Motor neuron (in vitro differentiated cells): ENCODE measurements around the gene KMT2A. TPM values are rescaled to one million over a fixed set of nuclear protein-coding genes. Genes with fewer than 3 reads are reported as not detected.
"Not testable (repeated sequence)": the region's sequence is repeated elsewhere in the genome, so short reads cannot be mapped to it uniquely, and the experiment has no call there.

Source experiments
- ATAC-seq, 8 experiments: fragments of 200-7000 bp; cut with Tn5 transposase; replicated peaks in 6 of 8; 2 replicates each; pipeline ENCODE4 v1.8.0; 2021; ENCODE audit warnings: mild to moderate bottlenecking in 8 of 8, moderate library complexity in 8 of 8
- H3K27ac ChIP-seq, 2 donors: fragments of 250-450 bp; sonication (Bioruptor Pico); 2 replicates each; pipeline ENCODE4 v1.9.0; 2021; ENCODE audit warnings: antibody characterized with exemption in 2 of 2, mild to moderate bottlenecking in 2 of 2, moderate library complexity in 1 of 2
- H3K4me1 ChIP-seq, 2 donors: fragments of 250-450 bp; sonication (Bioruptor Pico); replicated peaks in 1 of 2; 2 replicates each; pipeline ENCODE4 v1.6.1; 2021; ENCODE audit warnings: antibody characterized with exemption in 2 of 2, mild to moderate bottlenecking in 2 of 2, moderate library complexity in 1 of 2
- H3K4me3 ChIP-seq, 5 donors: fragments of 250-450 bp; sonication (Bioruptor Pico); 2 replicates each; pipeline ENCODE4 v1.9.0; 2021; ENCODE audit warnings: antibody characterized with exemption in 5 of 5, mild to moderate bottlenecking in 5 of 5, moderate library complexity in 4 of 5
- WGBS, 10 experiments: fragments of 450-650 bp; shearing (Covaris generic); methylation state at CpG; one replicate each; pipeline ENCODE4 v1.0.0; 2022; 5-methylcytosine and 5-hydroxymethylcytosine counted together
- in situ Hi-C, 9 experiments: fragments of 400-800 bp; cut with MboI; loops; one replicate each; pipeline ENCODE4 v1.15.0; 2021; ENCODE audit warnings: low sequenced_read_pairs in 9 of 9, low pct_unique_long_range_greater_than_20kb in 2 of 9; ENCODE audit not compliant: unreplicated experiment in 9 of 9
- total RNA-seq, 8 experiments: library from RNA; unstranded; fragments of 300-600 nt; gene quantifications; 2 replicates each; pipeline versions ENCODE4 v1.2.3 to v1.2.4, GENCODE V29; 2022

KMT2A gene
- total RNA-seq, 8 experiments from 2014 or later: 23.2 to 70.5 (median 47.6) TPM

- in situ Hi-C loops: no loop called here
- ATAC-seq: no peak
- Histone ChIP-seq H3K4me3 (no peak overlapping the region), H3K27ac (no peak overlapping the region), H3K4me1 (no peaks in the 10 kb centered on the region)
- 60 to 92% (median 79%) methylated on average over 1 to 8 of the region's 8 CpGs for WGBS, 10 experiments
Observed at GRCh38 chr11:118415062-118415738, 21.1 kb upstream of the KMT2A start.

GRCh38 chr11:118415739-118416068 lies 20.6 kb upstream of the KMT2A start:
- no peak overlapping the region for H3K27ac ChIP-seq
- H3K4me3 ChIP-seq: no peak overlapping the region
- H3K4me1 ChIP-seq: no peaks in the 10 kb centered on the region
- in situ Hi-C loops: no loop called here
- ATAC-seq: peak in 6 of 8 experiments; percentile 23 to 99 (median 59)

GRCh38 chr11:118416900-118417299 lies 19.4 kb upstream of the KMT2A start:
- H3K27ac ChIP-seq, in situ Hi-C loops, ATAC-seq, H3K4me1 ChIP-seq, H3K4me3 ChIP-seq: not testable (repeated sequence)

- 20 to 100% (median 78%) methylated on average over 1 to 4 of the region's 4 CpGs for WGBS, 10 experiments
Observed at GRCh38 chr11:118417801-118418200, 18.5 kb upstream of the KMT2A start.

GRCh38 chr11:118418766-118419165 lies 17.5 kb upstream of the KMT2A start:
- no peak overlapping the region for H3K4me3 ChIP-seq
- 73 to 93% (median 85%) methylated on average over 1 to 5 of the region's 5 CpGs for WGBS, 10 experiments
- H3K4me1 ChIP-seq: no peaks in the 10 kb centered on the region
- no peak overlapping the region for H3K27ac ChIP-seq
- in situ Hi-C loops: no loop called here
- ATAC-seq: no peak

More at GRCh38 chr11:118417801-118418200, 18.5 kb upstream of the KMT2A start:
- no peak for ATAC-seq
- H3K27ac ChIP-seq: no peak overlapping the region
- in situ Hi-C loops: no loop called here
- H3K4me3 ChIP-seq: no peak overlapping the region
- no peaks in the 10 kb centered on the region for H3K4me1 ChIP-seq

- Histone ChIP-seq H3K4me3 (no peak overlapping the region), H3K4me1 (no peaks in the 10 kb centered on the region), H3K27ac (no peak overlapping the region)
- no peak for ATAC-seq
- WGBS, 10 experiments: 0 to 29% (median 4%) methylated on average over 1 of the region's 1 CpG; no CpG with 5 or more reads in 2 of the 10 experiments
- in situ Hi-C loops: no loop called here
Observed at GRCh38 chr11:118427707-118428106, 8.6 kb upstream of the KMT2A start.

- Histone ChIP-seq H3K27ac (no peak overlapping the region), H3K4me3 (no peak overlapping the region), H3K4me1 (peaks cover 3 to 4% of the 10 kb centered on the region in 2 donors)
- ATAC-seq: no peak
- 67 to 100% (median 86%) methylated on average over 1 to 2 of the region's 2 CpGs; no CpG with 5 or more reads in 1 of the 10 experiments for WGBS, 10 experiments
- in situ Hi-C loops: no loop called here
Observed at GRCh38 chr11:118430956-118431355, 5.3 kb upstream of the KMT2A start.

- in situ Hi-C loops: no loop called here
- peak in 2 of 8 experiments; percentile 1 to 3 for ATAC-seq
- H3K4me3 ChIP-seq: peak overlapping the region; percentile 85 to 100 (median 98)
Observed at GRCh38 chr11:118434123-118434552, 2.2 kb upstream of the KMT2A start.

GRCh38 chr11:118434553-118435289 lies 1.6 kb upstream of the KMT2A start:
- Histone ChIP-seq H3K4me1 (peaks cover 3 to 13% of the 10 kb centered on the region in 2 donors), H3K4me3 (peak overlapping the region; percentile 85 to 100 (median 98)), H3K27ac (peak overlapping the region; percentile 89 to 96)
- in situ Hi-C loops: no loop called here
- 0 to 4% (median 0%) methylated on average over 2 to 23 of the region's 39 CpGs; no CpG with 5 or more reads in 1 of the 10 experiments for WGBS, 10 experiments
- peak in 7 of 8 experiments; percentile 1 to 54 (median 18) for ATAC-seq

More at GRCh38 chr11:118434123-118434552, 2.2 kb upstream of the KMT2A start:
- peak overlapping the region; percentile 89 to 96 for H3K27ac ChIP-seq
- H3K4me1 ChIP-seq: peaks cover 3 to 7% of the 10 kb centered on the region in 2 donors
- 0 to 21% (median 2%) methylated on average over 3 to 9 of the region's 9 CpGs for WGBS, 10 experiments

- 0 to 5% (median 0%) methylated on average over 2 to 8 of the region's 34 CpGs; no CpG with 5 or more reads in 7 of the 10 experiments for WGBS, 10 experiments
- H3K27ac ChIP-seq: peak overlapping the region; percentile 89 to 96
- H3K4me3 ChIP-seq: peak overlapping the region; percentile 85 to 100 (median 98)
- peaks cover 3 to 20% of the 10 kb centered on the region in 2 donors for H3K4me1 ChIP-seq
- peak; percentile 6 to 69 (median 58) for ATAC-seq
- in situ Hi-C loops: no loop called here
Observed at GRCh38 chr11:118435290-118435892, 901 bp upstream of the KMT2A start.

- WGBS, 10 experiments: no CpG with 5 or more reads among the region's 55 CpGs
- peak in 3 of 8 experiments; percentile 1 to 3 (median 3) for ATAC-seq
- in situ Hi-C loops: no loop called here
Observed at GRCh38 chr11:118436639-118437207, 431 bp downstream of the KMT2A start.

GRCh38 chr11:118437208-118438125 lies 1.2 kb downstream of the KMT2A start:
- H3K27ac ChIP-seq: peak overlapping the region; percentile 96 to 98
- ATAC-seq: peak; percentile 4 to 40 (median 18)
- 0% methylated on average over 6 of the region's 28 CpGs; no CpG with 5 or more reads in 9 of the 10 experiments for WGBS, 10 experiments
- in situ Hi-C loops: no loop called here
- peak overlapping the region; percentile 85 to 100 (median 98) for H3K4me3 ChIP-seq
- peaks cover 9 to 28% of the 10 kb centered on the region in 2 donors for H3K4me1 ChIP-seq

More at GRCh38 chr11:118436639-118437207, 431 bp downstream of the KMT2A start:
- Histone ChIP-seq H3K4me1 (peaks cover 4 to 20% of the 10 kb centered on the region in 2 donors), H3K4me3 (peak overlapping the region; percentile 85 to 100 (median 98)), H3K27ac (peak overlapping the region; percentile 96 to 98)
